ENCODE results near the gene C10orf67.

DNA sequence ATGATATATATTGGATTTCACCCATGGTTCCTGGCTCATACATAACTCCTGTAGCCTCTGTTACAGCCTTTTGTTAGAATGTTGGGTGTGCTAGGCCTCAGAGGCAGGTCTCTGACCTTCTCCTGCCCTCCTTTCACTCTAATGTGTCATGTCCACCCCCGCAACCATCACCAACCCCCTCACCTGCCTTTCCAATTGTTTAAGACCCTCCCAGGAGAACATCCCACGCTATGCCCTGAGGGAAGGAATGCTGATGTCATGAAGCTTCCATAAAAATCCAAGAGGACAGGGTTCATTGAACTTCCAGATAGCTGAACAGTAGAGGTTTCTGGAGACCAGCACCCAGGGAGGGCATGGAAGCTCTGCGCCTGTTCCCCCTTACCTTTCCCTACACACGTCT, 30.8 kb upstream of the C10orf67 start:
- TF ChIP-seq REST (IDR thresholded peaks at IDR 0.05; ENCODE audit: insufficient replicate concordance, low read depth) (no peak), POLR2AphosphoS5 (IDR thresholded peaks at IDR 0.05; ENCODE audit: low read depth) (no peak)
- TF ChIP-seq, protein P1, sequence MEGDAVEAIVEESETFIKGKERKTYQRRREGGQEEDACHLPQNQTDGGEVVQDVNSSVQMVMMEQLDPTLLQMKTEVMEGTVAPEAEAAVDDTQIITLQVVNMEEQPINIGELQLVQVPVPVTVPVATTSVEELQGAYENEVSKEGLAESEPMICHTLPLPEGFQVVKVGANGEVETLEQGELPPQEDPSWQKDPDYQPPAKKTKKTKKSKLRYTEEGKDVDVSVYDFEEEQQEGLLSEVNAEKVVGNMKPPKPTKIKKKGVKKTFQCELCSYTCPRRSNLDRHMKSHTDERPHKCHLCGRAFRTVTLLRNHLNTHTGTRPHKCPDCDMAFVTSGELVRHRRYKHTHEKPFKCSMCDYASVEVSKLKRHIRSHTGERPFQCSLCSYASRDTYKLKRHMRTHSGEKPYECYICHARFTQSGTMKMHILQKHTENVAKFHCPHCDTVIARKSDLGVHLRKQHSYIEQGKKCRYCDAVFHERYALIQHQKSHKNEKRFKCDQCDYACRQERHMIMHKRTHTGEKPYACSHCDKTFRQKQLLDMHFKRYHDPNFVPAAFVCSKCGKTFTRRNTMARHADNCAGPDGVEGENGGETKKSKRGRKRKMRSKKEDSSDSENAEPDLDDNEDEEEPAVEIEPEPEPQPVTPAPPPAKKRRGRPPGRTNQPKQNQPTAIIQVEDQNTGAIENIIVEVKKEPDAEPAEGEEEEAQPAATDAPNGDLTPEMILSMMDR (IDR thresholded peaks at IDR 0.05; ENCODE audit: insufficient read depth, low read length) = no peak

All from HL-60 (cell line).